ENCODE results near the gene SLC35E1. TPM values are rescaled to one million over a fixed set of nuclear protein-coding genes. Genes with fewer than 3 reads are reported as not detected.

Gene SLC35E1
- polyA plus RNA-seq, 1 of the 3 experiments (the other 2 are of a cell fraction), result 23.5 TPM

GRCh38 chr19:16527334-16527935 is 44.8 kb downstream of the SLC35E1 start:
- no peaks in the 10 kb centered on the region for H3K4me1 ChIP-seq (ENCODE audit: control insufficient read depth in 1 of 2, insufficient read depth in 2 of 2, low read depth in 1 of 2, low read length in 1 of 2)
- H3K9me3 ChIP-seq, result no peaks in the 10 kb centered on the region
- POLR2A ChIA-PET, result interaction anchor here (0.6 kb wide), 1 partner anchor 80 kb away, joined by 3 read pairs; no protein-coding TSS in a partner anchor
- no peak overlapping the region; a peak in 1 of 4 replicates for H3K27ac ChIP-seq (ENCODE audit: low read depth in 2 of 2, low read length in 1 of 2)
- no peaks in the 10 kb centered on the region for H3F3A ChIP-seq (replicated peaks; ENCODE audit: insufficient read depth)
- H3K9ac ChIP-seq, result no peak overlapping the region
- H3K4me3 ChIP-seq (ENCODE audit: low read depth in 2 of 2, low read length in 1 of 2), result no peak overlapping the region
- H3K9me2 ChIP-seq, result no peaks in the 10 kb centered on the region
- H3K79me2 ChIP-seq (ENCODE audit: insufficient read depth), result peaks cover 9% of the 10 kb centered on the region; the same call in 1 of the 2 replicates
- peaks cover 30 to 83% of the 10 kb centered on the region in 2 experiments for H3K36me3 ChIP-seq (replicated peaks in 1 of 2; ENCODE audit: control insufficient read depth in 1 of 2, insufficient read depth in 2 of 2, low read length in 1 of 2)
- TF ChIP-seq MAX (IDR thresholded peaks at IDR 0.05; ENCODE audit: low read depth) (no peak), CTCF (IDR thresholded peaks at IDR 0.05) (no peak), NFIC (IDR thresholded peaks at IDR 0.05; ENCODE audit: borderline replicate concordance) (no peak), TCF12 (IDR thresholded peaks at IDR 0.05) (no peak), JUND (IDR thresholded peaks at IDR 0.05) (no peak)
- DNase-seq, result no peak
- CTCF ChIA-PET, result interaction anchor here (0.6 to 3.5 kb wide), 6 partner anchors 10 to 103 kb away, joined by 3 to 12 read pairs (median 4); no protein-coding TSS in a partner anchor
- H4K20me1 ChIP-seq (ENCODE audit: insufficient read depth), result no peaks in the 10 kb centered on the region
- H3K27me3 ChIP-seq (ENCODE audit: insufficient read depth), result no peaks in the 10 kb centered on the region
- 100% methylated on average over 7 of the region's 14 CpGs for WGBS (ENCODE audit: low lambda C conversion rate)
- H2AFZ ChIP-seq (ENCODE audit: low read depth), result no peak overlapping the region
- no peak overlapping the region for H3K4me2 ChIP-seq

DNA sequence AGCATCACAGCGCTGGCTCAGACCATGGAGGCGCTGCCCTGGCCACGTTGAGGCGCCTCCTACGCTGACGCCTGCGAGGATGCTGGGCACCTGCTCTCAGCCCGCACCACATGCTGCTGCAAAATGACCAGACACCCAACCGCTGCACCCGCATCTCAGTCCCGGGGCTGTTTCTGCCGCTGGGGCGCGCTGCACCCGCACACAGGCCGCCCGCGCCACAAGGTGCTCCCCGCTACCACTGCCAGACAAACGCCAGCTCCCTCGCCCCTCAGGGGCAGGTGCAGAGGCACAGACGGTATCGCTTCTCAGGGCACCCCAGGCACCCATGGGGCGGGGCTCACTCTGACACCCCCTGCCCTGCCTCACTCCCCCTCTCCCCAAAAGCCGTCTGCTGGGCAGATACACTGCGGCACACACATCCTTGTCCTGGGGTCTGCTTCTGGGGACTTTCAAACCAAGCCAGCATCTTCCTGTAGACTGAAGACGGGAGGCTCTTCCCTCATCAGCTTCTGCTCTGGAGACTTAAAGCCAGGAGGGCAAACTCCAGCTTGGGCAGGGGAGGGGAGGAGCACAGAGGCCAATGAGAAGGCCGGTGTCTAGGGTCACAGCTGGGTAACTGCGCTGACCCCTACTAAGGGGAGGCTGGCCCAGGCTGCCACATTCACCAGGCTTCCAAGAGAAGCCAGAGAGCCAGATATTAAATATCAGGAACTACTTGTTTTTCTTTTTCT is 46.3 kb downstream of the SLC35E1 start:
- Histone ChIP-seq H3K27me3 (ENCODE audit: insufficient read depth) (no peaks in the 10 kb centered on the region), H3K4me3 (ENCODE audit: low read depth in 2 of 2, low read length in 1 of 2) (no peak overlapping the region), H3K79me2 (ENCODE audit: insufficient read depth) (0 out of 2 replicates have a peak, but pooled peaks cover 5% of the 10 kb centered on the region), H3K9me3 (no peaks in the 10 kb centered on the region), H3K4me1 (ENCODE audit: control insufficient read depth in 1 of 2, insufficient read depth in 2 of 2, low read depth in 1 of 2, low read length in 1 of 2) (no peaks in the 10 kb centered on the region), H2AFZ (ENCODE audit: low read depth) (no peak overlapping the region), H4K20me1 (ENCODE audit: insufficient read depth) (no peaks in the 10 kb centered on the region), H3K4me2 (no peak overlapping the region), H3K27ac (ENCODE audit: low read depth in 2 of 2, low read length in 1 of 2) (no peak overlapping the region), H3K9ac (no peak overlapping the region), H3K36me3 (replicated peaks in 1 of 2; ENCODE audit: control insufficient read depth in 1 of 2, insufficient read depth in 2 of 2, low read length in 1 of 2) (peaks cover 30 to 78% of the 10 kb centered on the region in 2 experiments), H3F3A (replicated peaks; ENCODE audit: insufficient read depth) (no peaks in the 10 kb centered on the region), H3K9me2 (no peaks in the 10 kb centered on the region)
- TF ChIP-seq USF2 (IDR thresholded peaks at IDR 0.05; ENCODE audit: borderline replicate concordance, low read depth, low read length) (no peak), ZBTB33 (IDR thresholded peaks at IDR 0.05; ENCODE audit: borderline replicate concordance, low read depth) (no peak)
- POLR2A ChIA-PET, result no interaction called here
- no peak for DNase-seq
- 96% methylated on average over 26 of the region's 29 CpGs for whole genome bisulfite sequencing (ENCODE audit: low lambda C conversion rate)
- CTCF ChIA-PET, result interaction anchor here (0.9 to 3.5 kb wide), 3 partner anchors 9 to 18 kb away, joined by 3 to 12 read pairs (median 4); no protein-coding TSS in a partner anchor
